HCT116 (cell line): ENCODE data around the gene BRD3OS. TPM values are rescaled to one million over a fixed set of nuclear protein-coding genes. Genes with fewer than 3 reads are reported as not detected.

Experiments used
- ATAC-seq: fragments of 200-7000 bp; cut with Tn5 transposase; 2 replicates; pipeline ENCODE4 v1.9.1; 2020; ENCODE audit warnings: mild to moderate bottlenecking, moderate library complexity
- BruUV-seq: library from RNA; stranded (reverse); fragments of 400-500 nt; replicated peaks from 2 replicates; lab custom pipeline; 2021; lab: Mats Ljungman, UMichigan
- CTCF ChIA-PET: fragments of 300-600 bp; sonication (Branson Sonifier 250); formaldehyde crosslinking; loops from one replicate; lab custom pipeline; 2021; ENCODE audit warnings: antibody characterized with exemption; lab: Charles Lee
- POLR2A ChIA-PET: fragments of 300-600, 350-600 bp; sonication (Branson Sonifier 250); formaldehyde crosslinking; loops from one replicate; lab custom pipeline; 2021; ENCODE audit warnings: antibody characterized with exemption; lab: Charles Lee
- RAD21 ChIA-PET, 2 experiments: fragments of 300-600 bp; sonication (Branson Sonifier 250); formaldehyde crosslinking; loops; one replicate each; lab custom pipeline; 2023; ENCODE audit warnings: low total read pairs in 2 of 2; ENCODE audit not compliant: uncharacterized antibody in 2 of 2, unreplicated experiment in 2 of 2, low non-redundant PET in 1 of 2; lab: Charles Lee
- DNase-seq: peaks from one replicate; pipeline ENCODE4 v3.0.0-alpha.2; 2010; ENCODE audit warnings: low read depth, low spot score
- H2AFZ ChIP-seq: fragments of 200-600 bp; shearing (Covaris generic), sonication (generic); 2 replicates; pipeline ENCODE4 v1.6.1; 2017; ENCODE audit warnings: low read depth, mixed run types, mixed read lengths, antibody characterized with exemption, low read length; ENCODE audit not compliant: poor library complexity, severe bottlenecking
- H3K27ac ChIP-seq: 2 replicates; pipeline ENCODE4 v1.5.1; 2012; ENCODE audit warnings: low read depth, low read length
- H3K27me3 ChIP-seq: fragments of 200-600 bp; sonication (generic); 2 replicates; pipeline ENCODE4 v1.6.1; 2016; ENCODE audit warnings: mixed run types, low read length, mixed read lengths; ENCODE audit not compliant: insufficient read depth
- H3K36me3 ChIP-seq, 2 experiments: fragments of 200-500 bp in 1 of 2; fragments of 200-600 bp in 1 of 2; sonication (Bioruptor generic) in 1 of 2; sonication (generic) in 1 of 2; 2 replicates each; pipeline versions ENCODE4 v1.5.1 to v1.6.1; 2014 to 2016; ENCODE audit warnings: low read length in 2 of 2, inconsistent platforms in 1 of 2, mixed read lengths in 1 of 2, mixed run types in 1 of 2; ENCODE audit not compliant: insufficient read depth in 2 of 2, control insufficient read depth in 1 of 2
- H3K4me1 ChIP-seq, 2 experiments: fragments of 200-600 bp in 1 of 2; sonication (generic) in 1 of 2; 2 replicates each; pipeline versions ENCODE4 v1.5.1 to v1.6.1; 2012 to 2017; ENCODE audit warnings: low read length in 2 of 2, inconsistent platforms in 1 of 2, mild to moderate bottlenecking in 1 of 2, mixed read lengths in 1 of 2, mixed run types in 1 of 2, moderate library complexity in 1 of 2; ENCODE audit not compliant: insufficient read depth in 2 of 2, control insufficient read depth in 1 of 2
- H3K4me2 ChIP-seq: fragments of 200-600 bp; sonication (generic); 2 replicates; pipeline ENCODE4 v1.6.1; 2017; ENCODE audit warnings: mixed run types, low read length, mixed read lengths
- H3K4me3 ChIP-seq, 2 experiments: fragments of 200-600 bp in 1 of 2; sonication (generic) in 1 of 2; replicated peaks in 1 of 2; 2 replicates each; pipeline ENCODE4 v1.5.1; 2011 to 2016; ENCODE audit warnings: low read length in 2 of 2, control low read depth in 1 of 2, low read depth in 1 of 2, mild to moderate bottlenecking in 1 of 2, mixed read lengths in 1 of 2, mixed run types in 1 of 2
- H3K79me2 ChIP-seq: fragments of 200-600 bp; sonication (generic); 2 replicates; pipeline ENCODE4 v1.6.1; 2017; ENCODE audit warnings: mild to moderate bottlenecking, mixed run types, low read length, moderate library complexity, mixed read lengths; ENCODE audit not compliant: insufficient read depth
- H3K9ac ChIP-seq: fragments of 200-600 bp; sonication (generic); 2 replicates; pipeline ENCODE4 v1.6.1; 2016; ENCODE audit warnings: low read length, mixed read lengths
- H3K9me2 ChIP-seq: fragments of 200-600 bp; sonication (generic), shearing (Covaris generic); 2 replicates; pipeline ENCODE4 v1.6.1; 2017; ENCODE audit warnings: mixed run types, mild to moderate bottlenecking, moderate library complexity; ENCODE audit not compliant: insufficient read depth
- H3K9me3 ChIP-seq, 2 experiments: fragments of 200-500 bp in 1 of 2; fragments of 200-600 bp in 1 of 2; sonication (Bioruptor generic) in 1 of 2; sonication (generic) in 1 of 2; 2 replicates each; pipeline ENCODE4 v1.6.1; 2014 to 2017; ENCODE audit warnings: low read length in 2 of 2, mixed read lengths in 2 of 2, inconsistent platforms in 1 of 2, low read depth in 1 of 2, mild to moderate bottlenecking in 1 of 2, mixed run types in 1 of 2, moderate library complexity in 1 of 2; ENCODE audit not compliant: control insufficient read depth in 1 of 2, insufficient read depth in 1 of 2
- H4K20me1 ChIP-seq: fragments of 200-600 bp; sonication (generic), shearing (Covaris generic); 2 replicates; pipeline ENCODE4 v1.6.1; 2017; ENCODE audit warnings: mixed run types, mild to moderate bottlenecking, moderate library complexity; ENCODE audit not compliant: insufficient read depth
- CEBPB ChIP-seq: IDR thresholded peaks from 2 replicates; pipeline ENCODE4 v1.6.1; 2012; ENCODE audit warnings: low read depth
- EGR1 ChIP-seq: IDR thresholded peaks from 2 replicates; pipeline ENCODE4 v1.6.1; 2012; ENCODE audit warnings: low read depth
- ELF1 ChIP-seq: IDR thresholded peaks from 2 replicates; pipeline ENCODE4 v1.6.1; 2012; ENCODE audit warnings: low read depth, borderline replicate concordance
- EZH2 ChIP-seq: fragments of 200-600 bp; sonication (generic); IDR thresholded peaks from 2 replicates; pipeline ENCODE4 v1.6.1; 2017; ENCODE audit warnings: antibody characterized with exemption, mixed run types
- EZH2phosphoT487 ChIP-seq: fragments of 200-600 bp; IDR thresholded peaks from 2 replicates; pipeline ENCODE4 v1.6.1; 2018; ENCODE audit warnings: antibody characterized with exemption, borderline replicate concordance
- FOSL1 ChIP-seq: IDR thresholded peaks from 2 replicates; pipeline ENCODE4 v1.6.1; 2012; ENCODE audit warnings: low read depth
- JUND ChIP-seq: IDR thresholded peaks from 2 replicates; pipeline ENCODE4 v1.6.1; 2012
- POLR2AphosphoS5 ChIP-seq: IDR thresholded peaks from 2 replicates; pipeline ENCODE4 v1.6.1; 2011; ENCODE audit warnings: mild to moderate bottlenecking, low read depth, low read length, moderate library complexity
- RAD21 ChIP-seq: IDR thresholded peaks from 2 replicates; pipeline ENCODE4 v1.6.1; 2012; ENCODE audit warnings: low read depth, mild to moderate bottlenecking
- SIN3A ChIP-seq: IDR thresholded peaks from 2 replicates; pipeline ENCODE4 v1.6.1; 2012; ENCODE audit warnings: low read depth
- SP1 ChIP-seq: IDR thresholded peaks from 2 replicates; pipeline ENCODE4 v1.6.1; 2012; ENCODE audit warnings: low read depth
- SRF ChIP-seq: IDR thresholded peaks from 2 replicates; pipeline ENCODE4 v1.6.1; 2012; ENCODE audit warnings: low read depth
- TCF7L2 ChIP-seq: IDR thresholded peaks from 2 replicates; pipeline ENCODE4 v1.7.0; 2011; ENCODE audit warnings: borderline replicate concordance, inconsistent platforms; ENCODE audit not compliant: insufficient read depth, insufficient read length; ENCODE audit errors: extremely low read depth
- ZFX ChIP-seq: fragments of 450-650 bp; IDR thresholded peaks from 2 replicates; pipeline ENCODE4 v1.6.1; 2017
- ZNF274 ChIP-seq: fragments of 200-500 bp; sonication (Bioruptor generic); IDR thresholded peaks from 2 replicates; pipeline ENCODE4 v1.6.1; 2014; ENCODE audit warnings: mild to moderate bottlenecking, low read depth, low read length, inconsistent platforms
- intact Hi-C: fragments of 100-400 bp; cut with micrococcal nuclease; formaldehyde crosslinking; loops from 2 replicates; pipeline ENCODE4 v1.10.0; 2022
- total RNA-seq: library from RNA; stranded (reverse); gene quantifications from one replicate; pipeline ENCODE4 v1.2.1, GENCODE V29; 2021; ENCODE audit not compliant: unreplicated experiment
- TF ChIP-seq, protein P1 (sequence below), 3 experiments: fragments of 200-600 bp in 1 of 3; sonication (generic) in 1 of 3; IDR thresholded peaks in 2 of 3; conservative IDR thresholded peaks in 1 of 3; 2 replicates each; pipeline ENCODE4 v1.5.1; 2012 to 2017; ENCODE audit warnings: low read depth in 2 of 3, low read length in 2 of 3, antibody characterized with exemption in 1 of 3, borderline replicate concordance in 1 of 3, control low read depth in 1 of 3, mild to moderate bottlenecking in 1 of 3, mixed read lengths in 1 of 3, mixed run types in 1 of 3, moderate library complexity in 1 of 3; ENCODE audit not compliant: insufficient read depth in 1 of 3

The BRD3OS gene
- total RNA-seq, 1 experiment from 2014 or later = 17.0 TPM

DNA sequence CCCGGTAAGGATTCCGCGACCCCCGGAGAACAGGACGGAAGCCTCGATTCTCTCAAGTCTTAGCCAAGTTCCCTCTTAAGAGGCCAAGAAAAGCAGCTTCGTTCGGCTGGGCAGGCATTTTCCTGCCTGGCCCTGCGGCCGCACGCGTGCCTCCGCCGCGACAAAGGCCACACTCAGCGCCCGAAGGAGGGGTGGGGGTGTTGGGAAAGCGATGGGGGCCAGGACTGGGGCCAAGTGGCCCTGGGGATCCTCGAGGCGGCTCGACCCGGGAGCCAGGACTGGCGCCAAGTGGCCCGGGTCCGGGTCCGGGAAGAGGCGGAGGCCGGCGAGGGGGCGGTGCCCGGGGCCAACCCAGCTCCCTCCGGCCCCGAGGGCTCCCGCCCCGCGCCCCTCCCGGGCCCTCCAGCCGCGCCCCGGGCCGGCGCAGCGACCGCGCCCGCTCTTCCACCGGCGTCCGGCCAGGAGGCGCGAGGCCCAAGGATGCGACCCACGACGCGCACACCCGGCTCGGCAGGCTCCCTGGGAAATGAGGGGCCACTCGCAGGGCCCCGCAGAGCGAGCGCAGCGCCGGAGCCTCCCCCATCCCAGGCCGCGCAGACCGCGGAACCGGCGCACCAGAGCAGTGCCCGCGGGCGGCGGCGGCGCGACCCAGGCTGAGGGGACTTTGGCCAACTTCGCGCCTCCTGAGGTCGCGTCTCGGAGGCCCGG lies 33.9 kb upstream of the BRD3OS start:
- ATAC-seq (peak; percentile 4; the same call in 1 of the 2 replicates), DNase-seq (no peak)
- CTCF ChIA-PET = no interaction called here
- Histone ChIP-seq H3K79me2 (peaks cover 47% of the 10 kb centered on the region), H3K9ac (peak overlapping the region; percentile 82), H3K4me3 (peak overlapping the region; percentile 80 to 90), H3K36me3 (no peaks in the 10 kb centered on the region), H3K27ac (peak overlapping the region; percentile 89), H2AFZ (no peak overlapping the region), H3K4me2 (peak overlapping the region; percentile 99), H3K27me3 (no peaks in the 10 kb centered on the region), H3K9me3 (no peaks in the 10 kb centered on the region), H3K9me2 (no peaks in the 10 kb centered on the region), H3K4me1 (peaks cover 19 to 40% of the 10 kb centered on the region in 2 experiments), H4K20me1 (no peaks in the 10 kb centered on the region)
- intact Hi-C loops = loop anchor here (5.0 to 10.0 kb wide), 3 partner anchors 249 to 637 kb away; partner anchors contain the start of genes SURF1 and SURF2
- TF ChIP-seq FOSL1 (no peak), ZFX (peak; percentile 60), SIN3A (no peak)
- RAD21 ChIA-PET = no interaction called here
- POLR2A ChIA-PET = no interaction called here
- BruUV-seq = no TSS peak

DNA sequence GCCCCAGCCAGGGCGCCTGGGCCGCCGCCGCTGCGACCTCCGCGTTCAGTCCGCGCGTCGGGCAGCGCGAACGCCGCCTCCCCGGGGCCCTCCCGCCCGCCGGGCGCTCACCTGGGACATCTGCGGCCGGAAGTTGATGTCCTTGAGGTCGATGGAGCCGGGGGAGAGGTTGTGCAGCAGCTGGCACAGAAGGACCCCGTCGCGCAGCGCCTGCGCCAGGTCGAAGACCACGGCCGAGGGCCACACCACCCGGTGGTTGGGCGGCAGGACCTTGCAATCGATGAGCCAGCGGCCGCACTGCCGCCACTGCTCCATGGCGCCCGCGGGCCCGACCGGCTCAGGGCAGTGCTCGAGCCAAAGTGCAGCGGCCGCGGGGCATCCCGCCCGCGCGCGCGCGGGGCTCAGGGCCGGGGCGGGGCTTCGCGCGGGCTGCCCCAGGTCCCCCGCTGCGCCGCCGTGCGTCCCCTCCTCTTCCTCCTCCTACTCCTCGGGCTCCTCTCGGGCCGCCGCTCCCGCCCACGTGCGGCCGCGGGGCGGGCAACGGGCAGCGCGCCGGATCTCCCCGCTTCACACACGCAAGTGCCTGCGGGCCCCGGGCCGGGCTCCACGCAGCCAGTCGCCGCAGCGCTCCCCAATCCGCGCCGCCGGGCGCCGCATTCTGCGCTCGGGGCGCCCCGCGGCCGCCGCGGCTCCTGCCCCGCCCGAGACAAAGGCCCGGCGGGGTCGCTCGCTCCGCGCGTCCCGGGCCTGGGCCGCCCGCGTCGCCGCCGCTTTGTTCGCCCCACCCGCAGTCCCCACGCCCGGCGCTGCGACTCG lies 33.1 kb upstream of the BRD3OS start, which contains the start of gene VAV2:
VAV2 (minus strand) TSS at position 361 of the 816 bp plus-strand sequence; CDS start at position 315, 46 bp downstream.
- intact Hi-C loops = loop anchor here (2.0 to 10.0 kb wide), 4 partner anchors 117 to 637 kb away; partner anchors contain the start of genes SURF1 and SURF2
- ATAC-seq (peak; percentile 67), DNase-seq (peak; percentile 29)
- Histone ChIP-seq H3K79me2 (peaks cover 40% of the 10 kb centered on the region), H3K27me3 (no peaks in the 10 kb centered on the region), H3K4me3 (peak within 1 kb of the TSS; percentile 80 to 90), H3K9ac (peak within 1 kb of the TSS; percentile 82), H4K20me1 (no peaks in the 10 kb centered on the region), H3K9me2 (no peaks in the 10 kb centered on the region), H3K4me2 (peak within 1 kb of the TSS; percentile 99), H3K36me3 (no peaks in the 10 kb centered on the region), H3K4me1 (peaks cover 19 to 40% of the 10 kb centered on the region in 2 experiments), H3K9me3 (no peaks in the 10 kb centered on the region), H3K27ac (peak within 1 kb of the TSS; percentile 89), H2AFZ (peak within 1 kb of the TSS; percentile 45)
- BruUV-seq = no TSS peak
- ChIA-PET CTCF (interaction anchor here (1.6 to 3.8 kb wide), 2 partner anchors 33 to 198 kb away, joined by 10 to 27 read pairs; partner anchors contain the start of gene BRD3OS), RAD21 (no interaction called here), POLR2A (no interaction called here)
- TF ChIP-seq EGR1 (no peak), RAD21 (no peak), ZNF274 (no peak), EZH2phosphoT487 (no peak), SP1 (no peak), SIN3A (no peak), POLR2AphosphoS5 (peak; percentile 74), CEBPB (no peak), SRF (no peak), JUND (no peak), ELF1 (no peak), ZFX (peak; percentile 43; the same call in 1 of the 2 replicates), EZH2 (no peak), TCF7L2 (no peak)
- TF ChIP-seq, protein P1, sequence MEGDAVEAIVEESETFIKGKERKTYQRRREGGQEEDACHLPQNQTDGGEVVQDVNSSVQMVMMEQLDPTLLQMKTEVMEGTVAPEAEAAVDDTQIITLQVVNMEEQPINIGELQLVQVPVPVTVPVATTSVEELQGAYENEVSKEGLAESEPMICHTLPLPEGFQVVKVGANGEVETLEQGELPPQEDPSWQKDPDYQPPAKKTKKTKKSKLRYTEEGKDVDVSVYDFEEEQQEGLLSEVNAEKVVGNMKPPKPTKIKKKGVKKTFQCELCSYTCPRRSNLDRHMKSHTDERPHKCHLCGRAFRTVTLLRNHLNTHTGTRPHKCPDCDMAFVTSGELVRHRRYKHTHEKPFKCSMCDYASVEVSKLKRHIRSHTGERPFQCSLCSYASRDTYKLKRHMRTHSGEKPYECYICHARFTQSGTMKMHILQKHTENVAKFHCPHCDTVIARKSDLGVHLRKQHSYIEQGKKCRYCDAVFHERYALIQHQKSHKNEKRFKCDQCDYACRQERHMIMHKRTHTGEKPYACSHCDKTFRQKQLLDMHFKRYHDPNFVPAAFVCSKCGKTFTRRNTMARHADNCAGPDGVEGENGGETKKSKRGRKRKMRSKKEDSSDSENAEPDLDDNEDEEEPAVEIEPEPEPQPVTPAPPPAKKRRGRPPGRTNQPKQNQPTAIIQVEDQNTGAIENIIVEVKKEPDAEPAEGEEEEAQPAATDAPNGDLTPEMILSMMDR (IDR thresholded peaks at IDR 0.05 in 2 of 3, conservative IDR thresholded peaks at IDR 0.05 in 1 of 3; ENCODE audit: borderline replicate concordance in 1 of 3, insufficient read depth in 1 of 3, low read depth in 2 of 3, low read length in 2 of 3) = no peak
